HepG2 (cell line): ENCODE measurements around the gene PRSS53. TPM values are rescaled to one million over a fixed set of nuclear protein-coding genes. Genes with fewer than 3 reads are reported as not detected.

Source experiments
- ATF7-NPFF ChIP-seq: sonication (generic); formaldehyde crosslinking; IDR thresholded peaks from 2 replicates; pipeline ENCODE4 v1.8.1; 2023; ENCODE audit warnings: mild to moderate bottlenecking, low read depth, missing genetic modification reagents, moderate library complexity
- GMEB1 ChIP-seq: sonication (generic); formaldehyde crosslinking; IDR thresholded peaks from 2 replicates; pipeline ENCODE4 v1.5.1; 2020; ENCODE audit warnings: missing genetic modification reagents, mild to moderate bottlenecking, borderline replicate concordance
- MED13 ChIP-seq: sonication (generic); formaldehyde crosslinking; IDR thresholded peaks from 2 replicates; pipeline ENCODE4 v1.5.0; 2020; ENCODE audit warnings: missing genetic modification reagents
- NCOA2 ChIP-seq: sonication (generic); formaldehyde crosslinking; IDR thresholded peaks from 2 replicates; pipeline ENCODE4 v1.8.0; 2022; ENCODE audit warnings: inconsistent platforms
- NFATC3 ChIP-seq: sonication (generic); formaldehyde crosslinking; IDR thresholded peaks from 2 replicates; pipeline ENCODE4 v1.5.1; 2020; ENCODE audit warnings: mild to moderate bottlenecking, missing genetic modification reagents
- PHF5A ChIP-seq: IDR thresholded peaks from one replicate; pipeline ENCODE4 v1.6.1; 2018; ENCODE audit warnings: low read depth, missing genetic modification reagents; ENCODE audit not compliant: unreplicated experiment
- POGZ ChIP-seq: sonication (generic); formaldehyde crosslinking; IDR thresholded peaks from 2 replicates; pipeline ENCODE4 v1.4.0; 2020; ENCODE audit warnings: mild to moderate bottlenecking, missing genetic modification reagents
- RAD21 ChIP-seq: fragments of 450-650 bp; formaldehyde crosslinking; IDR thresholded peaks from 2 replicates; pipeline ENCODE4 v1.5.0; 2020; ENCODE audit warnings: mild to moderate bottlenecking
- RARG ChIP-seq: sonication (generic); formaldehyde crosslinking; IDR thresholded peaks from 2 replicates; pipeline ENCODE4 v1.4.0; 2020; ENCODE audit warnings: low read depth, mild to moderate bottlenecking, missing genetic modification reagents
- REL ChIP-seq: sonication (generic); formaldehyde crosslinking; conservative IDR thresholded peaks from 2 replicates; pipeline ENCODE4 v1.8.0; 2022; ENCODE audit warnings: mild to moderate bottlenecking, missing genetic modification reagents, moderate library complexity
- SKI ChIP-seq: fragments of 450-650 bp; IDR thresholded peaks from one replicate; pipeline ENCODE4 v1.6.1; 2018; ENCODE audit warnings: mild to moderate bottlenecking; ENCODE audit not compliant: partially characterized antibody
- ZNF143 ChIP-seq: sonication (generic); formaldehyde crosslinking; IDR thresholded peaks from 2 replicates; pipeline ENCODE4 v1.4.0; 2020; ENCODE audit warnings: missing genetic modification reagents
- ZNF207 ChIP-seq: fragments of 450-650 bp; IDR thresholded peaks from 2 replicates; pipeline ENCODE4 v1.6.1; 2016; ENCODE audit warnings: antibody characterized with exemption, borderline replicate concordance
- ZNF496 ChIP-seq: sonication (generic); formaldehyde crosslinking; IDR thresholded peaks from 2 replicates; pipeline ENCODE4 v1.8.1; 2023; ENCODE audit warnings: mild to moderate bottlenecking, moderate library complexity, missing genetic modification reagents; ENCODE audit not compliant: insufficient replicate concordance
- ZNF562 ChIP-seq: sonication (generic); formaldehyde crosslinking; IDR thresholded peaks from 2 replicates; pipeline ENCODE4 v1.8.0; 2022; ENCODE audit warnings: missing genetic modification reagents, borderline replicate concordance
- ZXDC ChIP-seq: sonication (generic); formaldehyde crosslinking; IDR thresholded peaks from 2 replicates; pipeline ENCODE4 v1.5.0; 2020; ENCODE audit warnings: mild to moderate bottlenecking, missing genetic modification reagents
- polyA plus RNA-seq, 8 experiments: library from polyadenylated mRNA; depleted of rRNA in 3 of 8; stranded (reverse) in 7 of 8; unstranded in 1 of 8; fragments of >200 nt; fragmentation: Illumina TruSeq in 4 of 8; extraction: Trizol in 4 of 8; gene quantifications; 2 replicates each; pipeline versions ENCODE4 v1.2.1 to v1.2.3, GENCODE V29; 2011 to 2016; ENCODE audit warnings: low read depth in 4 of 8, missing spikeins in 1 of 8, mixed read lengths in 1 of 8; ENCODE audit not compliant: insufficient read depth in 1 of 8
- total RNA-seq, 5 experiments: library from RNA; depleted of rRNA; stranded (reverse); fragments of >200 nt; fragmentation: Illumina TruSeq; extraction: Trizol; gene quantifications; 2 replicates each; pipeline ENCODE4 v1.2.3, GENCODE V29; 2016; ENCODE audit warnings: low read depth in 1 of 5
- TF ChIP-seq, protein P1 (sequence below): sonication (generic); formaldehyde crosslinking; IDR thresholded peaks from 2 replicates; pipeline ENCODE4 v1.4.0; 2020; ENCODE audit warnings: missing genetic modification reagents
- TF ChIP-seq, protein P2 (sequence below): sonication (generic); formaldehyde crosslinking; IDR thresholded peaks from 2 replicates; pipeline ENCODE4 v1.5.1; 2020; ENCODE audit warnings: mild to moderate bottlenecking, missing genetic modification reagents, moderate library complexity

Gene PRSS53
- total and polyA plus RNA-seq, 2 of the 13 experiments (the other 11 are each of a cell fraction or from before 2014, with no cell fraction given) = 2.2 to 7.4 TPM

- TF ChIP-seq, protein P1, sequence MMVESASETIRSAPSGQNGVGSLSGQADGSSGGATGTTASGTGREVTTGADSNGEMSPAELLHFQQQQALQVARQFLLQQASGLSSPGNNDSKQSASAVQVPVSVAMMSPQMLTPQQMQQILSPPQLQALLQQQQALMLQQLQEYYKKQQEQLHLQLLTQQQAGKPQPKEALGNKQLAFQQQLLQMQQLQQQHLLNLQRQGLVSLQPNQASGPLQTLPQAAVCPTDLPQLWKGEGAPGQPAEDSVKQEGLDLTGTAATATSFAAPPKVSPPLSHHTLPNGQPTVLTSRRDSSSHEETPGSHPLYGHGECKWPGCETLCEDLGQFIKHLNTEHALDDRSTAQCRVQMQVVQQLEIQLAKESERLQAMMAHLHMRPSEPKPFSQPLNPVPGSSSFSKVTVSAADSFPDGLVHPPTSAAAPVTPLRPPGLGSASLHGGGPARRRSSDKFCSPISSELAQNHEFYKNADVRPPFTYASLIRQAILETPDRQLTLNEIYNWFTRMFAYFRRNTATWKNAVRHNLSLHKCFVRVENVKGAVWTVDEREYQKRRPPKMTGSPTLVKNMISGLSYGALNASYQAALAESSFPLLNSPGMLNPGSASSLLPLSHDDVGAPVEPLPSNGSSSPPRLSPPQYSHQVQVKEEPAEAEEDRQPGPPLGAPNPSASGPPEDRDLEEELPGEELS = peak; percentile 37; the same call in 1 of the 2 replicates
- no peak for TF ChIP-seq POGZ (CRISPR knock-in tag)
- peak; percentile 98 for TF ChIP-seq ZNF143
- no peak for TF ChIP-seq PHF5A (CRISPR knock-in tag)
- TF ChIP-seq MED13 (CRISPR knock-in tag) = no peak
- no peak for TF ChIP-seq SKI
- TF ChIP-seq RARG (CRISPR knock-in tag) = no peak
- no peak for TF ChIP-seq ZXDC (CRISPR knock-in tag)
- TF ChIP-seq ATF7-NPFF = no peak
- TF ChIP-seq NFATC3 = no peak; the same call in 1 of the 2 replicates
- no peak for TF ChIP-seq ZNF496 (CRISPR knock-in tag)
- TF ChIP-seq ZNF562 = no peak
- TF ChIP-seq GMEB1 (CRISPR knock-in tag) = peak; percentile 49; the same call in 1 of the 2 replicates
- TF ChIP-seq, protein P2, sequence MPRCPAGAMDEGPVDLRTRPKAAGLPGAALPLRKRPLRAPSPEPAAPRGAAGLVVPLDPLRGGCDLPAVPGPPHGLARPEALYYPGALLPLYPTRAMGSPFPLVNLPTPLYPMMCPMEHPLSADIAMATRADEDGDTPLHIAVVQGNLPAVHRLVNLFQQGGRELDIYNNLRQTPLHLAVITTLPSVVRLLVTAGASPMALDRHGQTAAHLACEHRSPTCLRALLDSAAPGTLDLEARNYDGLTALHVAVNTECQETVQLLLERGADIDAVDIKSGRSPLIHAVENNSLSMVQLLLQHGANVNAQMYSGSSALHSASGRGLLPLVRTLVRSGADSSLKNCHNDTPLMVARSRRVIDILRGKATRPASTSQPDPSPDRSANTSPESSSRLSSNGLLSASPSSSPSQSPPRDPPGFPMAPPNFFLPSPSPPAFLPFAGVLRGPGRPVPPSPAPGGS (CRISPR knock-in tag) = peak; percentile 92
- TF ChIP-seq REL = 0 out of 2 replicates have a peak, but pooled peaks have one; percentile 66
- TF ChIP-seq RAD21 = peak; percentile 17; the same call in 1 of the 2 replicates
- TF ChIP-seq NCOA2 (CRISPR knock-in tag) = peak; percentile 54; the same call in 1 of the 2 replicates
- no peak for TF ChIP-seq ZNF207
Measured at GRCh38 chr16:31033709-31034492, 54.8 kb downstream of the PRSS53 start (continued).
